ENCODE measurements around the gene DAND5.

The DAND5 gene

GRCh38 chr19:12993562-12993961 lies 24.2 kb downstream of the DAND5 start:
- TF ChIP-seq CTCF (IDR thresholded peaks at IDR 0.05; ENCODE audit: low read depth, low read length): no peak
- no peak overlapping the region for H3K4me3 ChIP-seq (ENCODE audit: low read depth, low read length)
- DNase-seq (ENCODE audit: low read depth, low spot score): no peak
- in situ Hi-C loops (cut with HindIII; ENCODE audit: low sequenced_read_pairs): no loop called here

GRCh38 chr19:12994701-12995595 lies 25.6 kb downstream of the DAND5 start, which contains the start of gene NFIX:
Gene NFIX (plus strand): TSS chr19:12995475. CDS start chr19:12995838, 363 bp downstream.
- in situ Hi-C loops (cut with HindIII; ENCODE audit: low sequenced_read_pairs): no loop called here

GRCh38 chr19:12995596-12996405 lies 26.4 kb downstream of the DAND5 start:
- peak overlapping the region; percentile 78 for H3K4me3 ChIP-seq (ENCODE audit: low read depth, low read length)
- no peak for DNase-seq (ENCODE audit: low read depth, low spot score)
- TF ChIP-seq CTCF (IDR thresholded peaks at IDR 0.05; ENCODE audit: low read depth, low read length): no peak
- in situ Hi-C loops (cut with HindIII; ENCODE audit: low sequenced_read_pairs): no loop called here

More at GRCh38 chr19:12994701-12995595, 25.6 kb downstream of the DAND5 start, which contains the start of gene NFIX:
- DNase-seq (ENCODE audit: low read depth, low spot score): peak; percentile 64
- peak within 1 kb of the TSS; percentile 78 for H3K4me3 ChIP-seq (ENCODE audit: low read depth, low read length)
- no peak for TF ChIP-seq CTCF (IDR thresholded peaks at IDR 0.05; ENCODE audit: low read depth, low read length)

- TF ChIP-seq CTCF (IDR thresholded peaks at IDR 0.05; ENCODE audit: low read depth, low read length): no peak
- peak overlapping the region; percentile 78 for H3K4me3 ChIP-seq (ENCODE audit: low read depth, low read length)
- no peak for DNase-seq (ENCODE audit: low read depth, low spot score)
- in situ Hi-C loops (cut with HindIII; ENCODE audit: low sequenced_read_pairs): no loop called here
These were observed 27.2 kb downstream of the DAND5 start for GRCh38 chr19:12996406-12997094.

GRCh38 chr19:12997179-12997966 lies 28.0 kb downstream of the DAND5 start:
- in situ Hi-C loops (cut with HindIII; ENCODE audit: low sequenced_read_pairs): no loop called here
- TF ChIP-seq CTCF (IDR thresholded peaks at IDR 0.05; ENCODE audit: low read depth, low read length): no peak
- peak overlapping the region; percentile 78 for H3K4me3 ChIP-seq (ENCODE audit: low read depth, low read length)
- DNase-seq (ENCODE audit: low read depth, low spot score): no peak

All from astrocyte of the spinal cord (primary cell).